Activated CD4-positive, CD25-positive, alpha-beta regulatory T cell treated with anti-CD3 and anti-CD28 coated beads, Interleukin-2, amount 50 U/mL, for 24 hours (primary cell): ENCODE measurements around the gene SMIM44.
"Not testable (repeated sequence)": the region's sequence is repeated elsewhere in the genome, so short reads cannot be mapped to it uniquely, and the experiment has no call there.

Experiments used
- ATAC-seq, 2 donors: fragments of 150-1000 bp; cut with Tn5 transposase; one replicate each; pipeline ENCODE4 v1.10.0; 2021; ENCODE audit warnings: mild to moderate bottlenecking in 1 of 2, moderate library complexity in 1 of 2

SMIM44 gene

GRCh38 chr19:3517638-3518037 is 34.4 kb upstream of the SMIM44 start:
- no peak for ATAC-seq

- peak in 1 of 2 donors; percentile 45 for ATAC-seq
These were observed 33.5 kb upstream of the SMIM44 start for GRCh38 chr19:3516675-3517207.

- no peak for ATAC-seq
These were observed 32.7 kb upstream of the SMIM44 start for GRCh38 chr19:3515891-3516422.

GRCh38 chr19:3514930-3515329 is 31.7 kb upstream of the SMIM44 start:
- no peak for ATAC-seq

- ATAC-seq = no peak
These were observed 30.2 kb upstream of the SMIM44 start for GRCh38 chr19:3513229-3514140.

- no peak for ATAC-seq
These were observed 29.5 kb upstream of the SMIM44 start for GRCh38 chr19:3512562-3513228.

- ATAC-seq = no peak
These were observed 28.4 kb upstream of the SMIM44 start for GRCh38 chr19:3511506-3512251.

- ATAC-seq = no peak
These were observed 27.5 kb upstream of the SMIM44 start for GRCh38 chr19:3510727-3511126.

GRCh38 chr19:3509566-3509989 is 26.3 kb upstream of the SMIM44 start:
- peak; percentile 21 to 27 for ATAC-seq

- no peak for ATAC-seq
These were observed 25.7 kb upstream of the SMIM44 start for GRCh38 chr19:3508771-3509535.

GRCh38 chr19:3508121-3508661 is 24.9 kb upstream of the SMIM44 start:
- not testable (repeated sequence) for ATAC-seq

- no peak for ATAC-seq
These were observed 24.3 kb upstream of the SMIM44 start for GRCh38 chr19:3507371-3508120.

GRCh38 chr19:3506384-3507340 is 23.4 kb upstream of the SMIM44 start:
- ATAC-seq = no peak

- ATAC-seq = peak; percentile 88 to 94
These were observed 22.6 kb upstream of the SMIM44 start, which contains the start of gene FZR1 for GRCh38 chr19:3505598-3506383. FZR1 (plus strand) TSS chr19:3506311; CDS start chr19:3522990, 16,679 bp downstream.

GRCh38 chr19:3504735-3505134 is 21.5 kb upstream of the SMIM44 start:
- ATAC-seq = no peak

- ATAC-seq = no peak
These were observed 19.9 kb upstream of the SMIM44 start for GRCh38 chr19:3503036-3503572.

GRCh38 chr19:3501780-3502179 is 18.5 kb upstream of the SMIM44 start:
- no peak for ATAC-seq

GRCh38 chr19:3500429-3501101 is 17.3 kb upstream of the SMIM44 start, which contains the start of gene DOHH:
DOHH (minus strand) TSS chr19:3500674; CDS start chr19:3496814, 3,860 bp downstream.
- ATAC-seq = peak; percentile 90 to 92
